Muscle layer of duodenum (tissue), 2 donors: Measurements from ENCODE around the gene MOB3B.
"Not testable (repeated sequence)": the region's sequence is repeated elsewhere in the genome, so short reads cannot be mapped to it uniquely, and the experiment has no call there.

Experiments
- H3K27ac ChIP-seq: one replicate; pipeline ENCODE4 v1.7.0; 2013; ENCODE audit warnings: mild to moderate bottlenecking, low read length
- H3K27me3 ChIP-seq: one replicate; pipeline ENCODE4 v1.7.0; 2013; ENCODE audit warnings: low read depth, mild to moderate bottlenecking, control low read depth, low read length
- H3K36me3 ChIP-seq, 2 donors: one replicate each; pipeline ENCODE4 v1.7.0; 2013; ENCODE audit warnings: low read length in 2 of 2, control low read depth in 1 of 2, mild to moderate bottlenecking in 1 of 2; ENCODE audit not compliant: insufficient read depth in 2 of 2, control insufficient read depth in 1 of 2
- H3K4me1 ChIP-seq, 2 donors: one replicate each; pipeline ENCODE4 v1.7.0; 2013; ENCODE audit warnings: low read length in 2 of 2, mild to moderate bottlenecking in 2 of 2, control low read depth in 1 of 2, moderate library complexity in 1 of 2; ENCODE audit not compliant: insufficient read depth in 2 of 2, control insufficient read depth in 1 of 2
- H3K4me3 ChIP-seq, 2 donors: one replicate each; pipeline ENCODE4 v1.7.0; 2013; ENCODE audit warnings: low read length in 2 of 2, low read depth in 1 of 2, mild to moderate bottlenecking in 1 of 2
- H3K9me3 ChIP-seq, 2 donors: one replicate each; pipeline ENCODE4 v1.7.0; 2013; ENCODE audit warnings: low read length in 2 of 2, control low read depth in 1 of 2, mild to moderate bottlenecking in 1 of 2; ENCODE audit not compliant: control insufficient read depth in 1 of 2
- donor health status: healthy.

Gene MOB3B

DNA sequence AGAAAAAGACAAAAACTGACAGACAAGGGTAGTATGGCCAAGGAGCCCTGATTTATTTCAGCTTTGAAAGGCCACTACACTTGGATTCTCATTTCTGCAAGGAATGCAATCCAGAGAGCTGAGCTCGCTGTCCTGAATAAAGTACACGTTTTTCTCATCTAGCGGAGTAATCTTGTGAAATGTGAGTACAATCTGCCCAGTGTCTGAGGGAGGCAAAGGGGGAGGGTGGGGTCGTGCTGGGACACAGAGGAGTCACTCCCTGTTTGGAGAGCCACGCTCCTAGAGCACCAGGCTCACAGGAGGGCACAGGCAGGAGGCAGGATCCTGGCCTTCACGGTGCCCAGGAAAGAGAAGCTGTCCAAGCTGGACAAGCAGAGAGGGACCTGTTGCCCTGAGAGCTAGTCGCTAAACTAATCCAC, 56.5 kb downstream of the MOB3B start:
- H3K4me3 ChIP-seq, result no peak overlapping the region
- peaks cover 0 to 35% of the 10 kb centered on the region in 2 donors for H3K4me1 ChIP-seq
- no peaks in the 10 kb centered on the region for H3K27me3 ChIP-seq
- H3K9me3 ChIP-seq, result no peaks in the 10 kb centered on the region
- peak overlapping the region; percentile 19 for H3K27ac ChIP-seq
- H3K36me3 ChIP-seq, result no peaks in the 10 kb centered on the region

DNA sequence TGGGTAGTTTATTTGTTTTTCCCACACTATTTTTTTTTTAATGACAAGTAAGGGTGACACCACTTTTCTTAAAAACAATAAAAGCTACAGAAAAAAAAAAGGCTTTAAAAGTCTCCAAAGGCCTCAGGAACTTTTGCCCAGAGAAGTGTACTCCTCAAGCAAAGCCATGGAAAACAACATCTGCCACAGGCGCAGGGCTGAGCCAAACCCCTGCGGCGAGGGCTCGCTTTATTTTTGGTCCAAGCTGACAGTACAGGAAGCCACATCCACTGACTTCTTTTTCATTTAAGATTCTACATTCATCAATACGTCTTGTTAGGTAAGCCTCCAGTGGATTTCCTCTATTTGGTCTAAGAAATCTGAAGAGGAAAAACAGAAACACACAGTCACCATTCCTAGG, 57.4 kb downstream of the MOB3B start:
- no peak overlapping the region for H3K4me3 ChIP-seq
- no peaks in the 10 kb centered on the region for H3K36me3 ChIP-seq
- H3K9me3 ChIP-seq, result no peaks in the 10 kb centered on the region
- no peaks in the 10 kb centered on the region for H3K27me3 ChIP-seq
- no peak overlapping the region for H3K27ac ChIP-seq
- H3K4me1 ChIP-seq, result peaks cover 0 to 37% of the 10 kb centered on the region in 2 donors

DNA sequence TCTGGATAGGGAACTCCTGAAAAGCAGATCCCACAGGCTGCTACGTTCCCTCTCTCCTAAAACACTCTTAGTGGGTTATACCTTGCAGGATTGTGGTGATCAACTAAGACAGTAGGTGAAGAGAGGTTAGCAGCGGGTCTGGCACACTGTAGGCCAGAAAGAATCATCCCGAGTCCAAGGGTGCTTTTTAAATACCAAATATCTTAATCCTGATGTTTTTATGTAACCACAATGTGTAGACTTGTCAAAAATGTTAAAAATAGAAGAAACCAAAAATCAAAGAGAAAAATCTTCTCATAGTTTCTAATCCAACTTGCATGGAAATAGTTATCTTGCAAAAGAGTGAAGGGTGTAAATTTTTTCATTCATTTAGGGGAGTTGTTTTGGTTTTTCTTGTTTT, 57.8 kb downstream of the MOB3B start:
- H3K4me1 ChIP-seq, result peaks cover 0 to 37% of the 10 kb centered on the region in 2 donors
- H3K4me3 ChIP-seq, result no peak overlapping the region
- no peaks in the 10 kb centered on the region for H3K9me3 ChIP-seq
- no peak overlapping the region for H3K27ac ChIP-seq
- H3K27me3 ChIP-seq, result no peaks in the 10 kb centered on the region
- H3K36me3 ChIP-seq, result no peaks in the 10 kb centered on the region

DNA sequence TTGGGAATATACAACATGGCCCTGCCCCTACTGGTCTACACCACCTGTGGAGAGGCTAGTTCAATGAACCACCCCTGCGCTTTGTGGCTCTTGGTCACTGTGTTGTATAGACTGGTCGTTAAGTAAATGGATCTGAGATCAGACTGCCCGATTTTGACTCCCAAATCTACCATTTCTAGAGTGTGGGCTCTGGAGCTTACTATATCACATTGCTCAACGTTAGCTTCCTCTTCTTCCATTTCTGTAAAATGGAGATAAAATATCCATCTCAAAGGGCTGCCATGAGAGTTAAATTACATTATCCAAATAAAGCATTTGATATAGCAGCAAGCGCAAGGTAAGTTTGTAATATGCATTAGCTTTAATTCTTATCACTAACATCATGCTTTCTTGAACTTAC, 58.2 kb downstream of the MOB3B start:
- no peaks in the 10 kb centered on the region for H3K36me3 ChIP-seq
- no peak overlapping the region for H3K27ac ChIP-seq
- peaks cover 0 to 37% of the 10 kb centered on the region in 2 donors for H3K4me1 ChIP-seq
- H3K27me3 ChIP-seq, result no peaks in the 10 kb centered on the region
- no peak overlapping the region for H3K4me3 ChIP-seq
- no peaks in the 10 kb centered on the region for H3K9me3 ChIP-seq

DNA sequence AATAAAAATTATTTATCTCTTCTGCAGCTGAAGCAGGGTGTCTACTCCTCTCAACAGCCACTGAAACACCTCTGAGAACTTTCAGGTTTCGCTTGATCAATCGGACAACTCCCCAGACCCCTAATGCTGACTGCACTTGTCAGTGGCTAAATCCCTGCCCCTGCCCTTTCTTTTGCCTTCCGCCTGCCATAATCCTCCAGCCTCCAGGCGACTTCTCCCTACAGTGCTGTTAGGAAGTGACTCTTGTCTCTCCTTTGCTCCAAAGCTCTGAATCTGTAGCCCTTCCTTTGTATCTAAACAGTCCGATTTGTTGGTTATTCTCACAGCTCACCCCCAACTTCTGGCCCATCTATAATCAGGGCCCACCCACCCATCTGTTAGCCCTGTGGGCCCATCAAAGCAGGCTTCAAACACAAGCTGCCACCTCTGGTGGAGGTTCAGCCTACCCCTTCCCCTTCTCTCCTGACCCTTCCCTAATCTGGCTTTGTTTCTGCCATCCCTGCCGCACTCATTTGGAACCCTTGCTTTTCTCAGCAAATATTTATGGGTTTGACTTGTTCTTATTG, 59.2 kb downstream of the MOB3B start:
- no peaks in the 10 kb centered on the region for H3K36me3 ChIP-seq
- H3K27ac ChIP-seq, result no peak overlapping the region
- no peaks in the 10 kb centered on the region for H3K9me3 ChIP-seq
- peaks cover 0 to 37% of the 10 kb centered on the region in 2 donors for H3K4me1 ChIP-seq
- H3K4me3 ChIP-seq, result no peak overlapping the region
- H3K27me3 ChIP-seq, result no peaks in the 10 kb centered on the region

DNA sequence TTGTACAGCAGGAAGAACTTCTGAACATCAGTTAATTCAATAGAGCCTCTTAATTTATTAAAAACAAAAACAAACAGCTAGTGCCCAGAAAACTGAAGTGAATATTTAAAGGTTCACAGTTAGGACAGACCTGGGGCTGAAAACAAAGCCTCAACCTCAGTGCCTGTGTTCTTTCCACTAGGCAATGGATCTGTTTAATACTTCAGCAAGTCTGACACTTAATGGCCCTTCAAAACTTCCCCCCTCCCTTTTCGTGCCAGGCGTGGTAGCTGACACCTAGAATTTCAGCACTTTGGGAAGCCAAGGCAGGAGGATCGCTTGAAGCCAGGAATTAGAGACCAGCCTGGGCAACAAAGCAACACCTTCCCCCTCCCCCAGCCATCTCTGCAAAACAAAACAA, 60.1 kb downstream of the MOB3B start:
- Histone ChIP-seq H3K27ac (no peak overlapping the region), H3K4me1 (peaks cover 0 to 37% of the 10 kb centered on the region in 2 donors), H3K4me3 (no peak overlapping the region)

DNA sequence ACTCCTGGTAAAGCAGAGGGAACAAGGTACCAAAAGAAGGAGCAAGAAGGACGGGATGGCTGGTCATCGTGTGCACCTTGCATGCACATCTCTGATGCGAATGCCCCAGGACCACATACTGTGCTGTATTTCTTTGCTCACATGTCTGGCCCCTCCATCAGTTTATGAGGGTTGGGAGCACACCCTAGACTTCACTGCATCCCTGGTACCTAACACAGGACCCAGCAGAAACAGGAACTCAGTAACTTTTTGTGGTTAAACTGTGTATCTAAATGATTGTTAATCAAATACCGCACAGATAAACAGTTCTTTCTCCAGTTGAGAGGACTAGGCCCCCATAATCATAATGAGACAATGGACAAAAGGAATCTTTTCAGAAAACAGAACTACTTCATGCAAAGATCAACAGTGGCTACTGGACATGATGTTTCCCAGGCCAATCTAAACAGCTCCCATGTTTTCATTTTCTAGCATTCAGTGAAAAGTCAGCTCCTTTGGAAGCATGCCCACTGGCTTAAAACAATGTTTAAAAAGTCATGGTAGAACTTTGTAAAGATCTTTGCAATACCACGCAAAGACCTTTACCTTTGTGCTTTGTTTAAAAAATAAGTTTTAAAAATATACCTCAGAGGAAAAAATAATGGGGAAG, 61.0 kb downstream of the MOB3B start:
- H3K4me1 ChIP-seq, result peaks cover 0 to 36% of the 10 kb centered on the region in 2 donors
- no peak overlapping the region for H3K4me3 ChIP-seq
- no peak overlapping the region for H3K27ac ChIP-seq
- H3K9me3 ChIP-seq, result no peaks in the 10 kb centered on the region
- no peaks in the 10 kb centered on the region for H3K27me3 ChIP-seq
- no peaks in the 10 kb centered on the region for H3K36me3 ChIP-seq

More for the DNA sequence above, 60.1 kb downstream of the MOB3B start:
- no peaks in the 10 kb centered on the region for H3K9me3 ChIP-seq
- H3K36me3 ChIP-seq, result no peaks in the 10 kb centered on the region
- no peaks in the 10 kb centered on the region for H3K27me3 ChIP-seq

DNA sequence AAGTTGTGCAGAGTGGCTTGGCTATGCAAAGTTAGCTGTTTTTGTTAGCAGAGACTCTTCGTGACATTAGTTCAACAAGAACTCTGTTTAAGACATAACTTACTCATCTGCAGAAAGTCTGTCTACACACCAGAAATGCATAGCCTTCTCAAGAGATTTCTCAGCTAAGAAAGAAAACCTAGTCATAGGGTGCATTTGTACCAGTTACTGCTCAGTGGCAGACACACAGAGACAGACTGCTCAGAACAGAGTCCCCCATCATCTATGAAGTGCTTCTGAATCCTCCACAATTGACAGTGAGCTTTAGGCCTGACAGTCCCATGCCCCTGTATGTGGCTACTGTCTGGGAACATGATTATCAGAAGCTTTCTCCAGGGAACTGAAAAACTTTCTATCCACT, 61.6 kb downstream of the MOB3B start:
- no peaks in the 10 kb centered on the region for H3K9me3 ChIP-seq
- H3K27me3 ChIP-seq, result no peaks in the 10 kb centered on the region
- H3K4me3 ChIP-seq, result no peak overlapping the region
- peaks cover 0 to 32% of the 10 kb centered on the region in 2 donors for H3K4me1 ChIP-seq
- no peaks in the 10 kb centered on the region for H3K36me3 ChIP-seq
- no peak overlapping the region for H3K27ac ChIP-seq

DNA sequence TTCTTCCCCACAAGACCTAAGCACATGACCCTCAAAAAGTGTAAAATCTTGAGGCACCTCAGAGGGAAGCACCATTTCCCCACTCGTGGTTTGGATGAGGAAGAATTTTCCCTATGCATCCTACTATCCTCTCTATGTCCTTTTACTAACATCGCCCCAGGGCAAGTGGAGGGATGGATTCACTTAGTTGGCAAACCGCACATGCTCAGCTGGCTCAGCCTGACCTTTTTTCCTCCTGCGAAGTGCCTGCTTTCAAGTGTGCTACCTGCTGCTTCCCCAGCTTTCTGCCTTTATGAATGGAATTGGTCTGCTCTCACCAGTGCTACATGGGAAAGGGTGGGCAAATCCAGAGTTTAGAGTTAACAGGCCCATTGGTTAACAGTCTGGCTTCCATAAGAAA, 62.1 kb downstream of the MOB3B start:
- Histone ChIP-seq H3K27me3 (no peaks in the 10 kb centered on the region), H3K4me1 (peaks cover 0 to 31% of the 10 kb centered on the region in 2 donors), H3K9me3 (no peaks in the 10 kb centered on the region), H3K27ac (no peak overlapping the region), H3K36me3 (no peaks in the 10 kb centered on the region), H3K4me3 (no peak overlapping the region)

DNA sequence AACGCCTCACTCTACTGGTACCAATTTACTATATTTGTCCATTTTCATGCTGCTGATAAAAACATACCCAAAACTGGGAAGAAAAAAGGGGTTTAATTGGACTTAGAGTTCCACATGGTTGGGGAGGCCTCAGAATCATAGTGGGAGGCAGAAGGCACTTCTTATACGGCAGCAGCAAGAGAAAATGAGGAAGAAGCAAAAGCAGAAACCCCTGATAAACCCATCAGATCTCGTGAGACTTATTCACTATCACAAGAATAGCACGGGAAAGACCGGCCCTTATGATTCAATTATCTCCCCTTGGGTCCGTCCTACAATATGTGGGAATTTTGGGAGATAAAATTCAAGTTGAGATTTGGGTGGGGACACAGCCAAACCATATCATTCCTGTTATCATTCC, 63.1 kb downstream of the MOB3B start:
- H3K4me1 ChIP-seq, result peaks cover 0 to 21% of the 10 kb centered on the region in 2 donors
- not testable (repeated sequence) for H3K27me3 ChIP-seq, H3K27ac ChIP-seq, H3K9me3 ChIP-seq, H3K4me3 ChIP-seq, H3K36me3 ChIP-seq

DNA sequence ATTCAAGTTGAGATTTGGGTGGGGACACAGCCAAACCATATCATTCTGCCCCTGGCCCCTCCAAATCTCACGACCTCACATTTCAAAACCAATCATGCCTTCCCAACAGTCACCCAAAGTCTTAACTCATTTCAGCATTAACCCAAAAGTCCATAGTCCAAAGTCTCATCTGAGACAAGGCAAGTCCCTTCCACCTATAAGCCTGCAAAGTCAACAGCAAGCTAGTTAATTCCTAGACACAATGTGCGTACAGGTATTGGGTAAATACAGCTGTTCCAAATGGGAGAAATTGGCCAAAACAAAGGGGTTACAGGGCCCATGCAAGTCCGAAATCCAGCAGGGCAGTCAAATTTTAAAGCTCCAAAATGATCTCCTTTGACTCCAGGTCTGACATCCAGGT, 64.7 kb downstream of the MOB3B start:
- peaks cover 6 to 27% of the 10 kb centered on the region in 2 donors for H3K4me1 ChIP-seq
- H3K9me3 ChIP-seq, H3K4me3 ChIP-seq, H3K27ac ChIP-seq, H3K27me3 ChIP-seq, H3K36me3 ChIP-seq: not testable (repeated sequence)

DNA sequence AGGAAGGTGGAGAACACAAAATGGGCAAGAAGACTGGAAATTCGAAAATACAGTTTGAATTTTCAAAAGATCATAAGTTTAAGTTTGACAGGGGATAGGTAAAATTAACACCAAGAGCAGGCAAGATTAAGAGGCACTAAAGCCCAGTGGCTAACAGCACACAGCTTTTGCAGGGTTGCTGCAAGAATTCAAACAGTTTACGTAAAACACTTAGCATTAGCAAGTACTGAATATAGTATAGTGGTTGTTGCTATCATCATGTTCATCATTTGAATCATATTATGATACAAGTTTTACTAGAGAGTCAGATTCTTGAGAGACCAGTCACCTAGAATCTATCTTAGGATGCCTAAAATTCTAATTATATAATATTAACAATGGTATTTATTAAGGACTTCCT, 66.8 kb downstream of the MOB3B start:
- H3K36me3 ChIP-seq, result no peaks in the 10 kb centered on the region
- no peaks in the 10 kb centered on the region for H3K9me3 ChIP-seq
- H3K27ac ChIP-seq, result no peak overlapping the region

More for the DNA sequence above, 66.8 kb downstream of the MOB3B start:
- Histone ChIP-seq H3K4me1 (peaks cover 8 to 16% of the 10 kb centered on the region in 2 donors), H3K4me3 (no peak overlapping the region), H3K27me3 (no peaks in the 10 kb centered on the region)
